BJ (cell line): ENCODE results near the gene BRINP1. TPM values are rescaled to one million over a fixed set of nuclear protein-coding genes. Genes with fewer than 3 reads are reported as not detected.

ENCODE experiments used
- CTCF ChIA-PET: fragments of 350-600 bp; formaldehyde crosslinking; extraction: SDS; loops from one replicate; lab custom pipeline; 2021; ENCODE audit warnings: antibody characterized with exemption, inconsistent platforms; lab: Yijun Ruan, JAX
- POLR2A ChIA-PET: fragments of 300-600 bp; sonication (Branson Sonifier 250); formaldehyde crosslinking; extraction: SDS; loops from one replicate; lab custom pipeline; 2021; ENCODE audit warnings: antibody characterized with exemption; lab: Charles Lee
- DNase-seq: peaks from one replicate; pipeline ENCODE4 v3.0.0-alpha.2; 2011; ENCODE audit warnings: low read depth
- H3K27me3 ChIP-seq: 2 replicates; pipeline ENCODE4 v1.6.0; 2011; ENCODE audit warnings: low read length; ENCODE audit not compliant: control insufficient read depth, insufficient read depth
- H3K36me3 ChIP-seq: 2 replicates; pipeline ENCODE4 v1.5.1; 2011; ENCODE audit warnings: low read length; ENCODE audit not compliant: control insufficient read depth, insufficient read depth
- H3K4me3 ChIP-seq: 2 replicates; pipeline ENCODE4 v1.5.1; 2011; ENCODE audit warnings: low read depth, mild to moderate bottlenecking, control low read depth, low read length
- CTCF ChIP-seq: IDR thresholded peaks from 2 replicates; pipeline ENCODE4 v1.5.1; 2011; ENCODE audit warnings: low read depth, mild to moderate bottlenecking, control low read depth, inconsistent platforms, low read length, moderate library complexity; ENCODE audit not compliant: insufficient read depth
- polyA plus RNA-seq: library from polyadenylated mRNA; depleted of rRNA; stranded (reverse); fragments of >200 nt; gene quantifications from 2 replicates; pipeline ENCODE4 v1.2.3, GENCODE V29; 2011

Gene BRINP1
- polyA plus RNA-seq, 1 experiment, result 0.60 TPM

GRCh38 chr9:119307471-119307870 lies 61.8 kb downstream of the BRINP1 start:
- no peak for TF ChIP-seq CTCF

GRCh38 chr9:119304555-119304954 lies 64.7 kb downstream of the BRINP1 start:
- H3K27me3 ChIP-seq, result no peaks in the 10 kb centered on the region
- no peak for TF ChIP-seq CTCF
- ChIA-PET CTCF (interaction anchor here (0.5 kb wide), 1 partner anchor 660 kb away, joined by 3 read pairs; no protein-coding TSS in a partner anchor), POLR2A (no interaction called here)
- H3K4me3 ChIP-seq, result no peak overlapping the region
- DNase-seq, result no peak
- H3K36me3 ChIP-seq, result no peaks in the 10 kb centered on the region

More at GRCh38 chr9:119307471-119307870, 61.8 kb downstream of the BRINP1 start:
- ChIA-PET POLR2A (no interaction called here), CTCF (no interaction called here)
- Histone ChIP-seq H3K4me3 (no peak overlapping the region), H3K27me3 (no peaks in the 10 kb centered on the region), H3K36me3 (no peaks in the 10 kb centered on the region)
- no peak for DNase-seq

GRCh38 chr9:119302988-119303698 lies 66.1 kb downstream of the BRINP1 start:
- H3K27me3 ChIP-seq, result no peaks in the 10 kb centered on the region
- no peak for DNase-seq
- H3K4me3 ChIP-seq, result no peak overlapping the region
- H3K36me3 ChIP-seq, result no peaks in the 10 kb centered on the region
- TF ChIP-seq CTCF, result no peak
- ChIA-PET POLR2A (no interaction called here), CTCF (no interaction called here)

GRCh38 chr9:119298076-119298853 lies 71.0 kb downstream of the BRINP1 start:
- CTCF ChIA-PET, result no interaction called here
- Histone ChIP-seq H3K27me3 (no peaks in the 10 kb centered on the region), H3K36me3 (no peaks in the 10 kb centered on the region), H3K4me3 (no peak overlapping the region)
- POLR2A ChIA-PET, result no interaction called here
- no peak for DNase-seq
- TF ChIP-seq CTCF, result no peak

- DNase-seq, result no peak
- Histone ChIP-seq H3K27me3 (no peaks in the 10 kb centered on the region), H3K4me3 (no peak overlapping the region), H3K36me3 (no peaks in the 10 kb centered on the region)
- TF ChIP-seq CTCF, result no peak
- CTCF ChIA-PET, result interaction anchor here (1.0 kb wide), 1 partner anchor 1240 kb away, joined by 3 read pairs; no protein-coding TSS in a partner anchor
- POLR2A ChIA-PET, result no interaction called here
Measured at GRCh38 chr9:119291554-119291953, 77.7 kb downstream of the BRINP1 start.
